ENCODE results near the gene VSNL1.

- TF ChIP-seq CTCF (IDR thresholded peaks at IDR 0.05) = no peak
- TF ChIP-seq POLR2A (IDR thresholded peaks at IDR 0.05) = no peak
Observed at GRCh38 chr2:17578466-17578928, 38.0 kb downstream of the VSNL1 start.

Data from body of pancreas (tissue), 4 donors.